GM19324 (cell line): ENCODE data around the gene SYCP3.

Experiments used
- ATAC-seq: cut with Tn5 transposase; IDR thresholded peaks from one replicate; pipeline ENCODE4 v1.9.1; 2021; ENCODE audit warnings: mild to moderate bottlenecking, moderate library complexity; ENCODE audit not compliant: unreplicated experiment, low FRiP score

The SYCP3 gene

DNA sequence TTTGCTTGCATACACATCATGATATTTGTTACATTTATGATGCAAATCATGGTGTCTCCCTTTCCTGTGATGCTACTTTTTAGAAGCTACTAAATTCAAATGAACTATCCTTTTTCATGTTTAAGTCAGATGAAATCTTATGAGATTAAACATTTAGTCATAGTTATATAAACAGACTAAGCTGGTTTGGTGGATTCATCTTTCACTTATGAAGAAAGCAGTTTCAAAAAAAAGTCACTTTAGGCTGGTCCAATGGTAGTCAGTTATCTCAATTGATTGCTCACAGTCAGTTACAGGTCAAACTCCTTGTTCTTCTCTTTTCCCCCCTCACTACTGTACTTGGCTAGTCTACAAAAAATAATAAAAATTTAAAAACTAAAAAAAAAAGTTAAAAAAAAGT is 19.7 kb downstream of the SYCP3 start:
- no peak for ATAC-seq

DNA sequence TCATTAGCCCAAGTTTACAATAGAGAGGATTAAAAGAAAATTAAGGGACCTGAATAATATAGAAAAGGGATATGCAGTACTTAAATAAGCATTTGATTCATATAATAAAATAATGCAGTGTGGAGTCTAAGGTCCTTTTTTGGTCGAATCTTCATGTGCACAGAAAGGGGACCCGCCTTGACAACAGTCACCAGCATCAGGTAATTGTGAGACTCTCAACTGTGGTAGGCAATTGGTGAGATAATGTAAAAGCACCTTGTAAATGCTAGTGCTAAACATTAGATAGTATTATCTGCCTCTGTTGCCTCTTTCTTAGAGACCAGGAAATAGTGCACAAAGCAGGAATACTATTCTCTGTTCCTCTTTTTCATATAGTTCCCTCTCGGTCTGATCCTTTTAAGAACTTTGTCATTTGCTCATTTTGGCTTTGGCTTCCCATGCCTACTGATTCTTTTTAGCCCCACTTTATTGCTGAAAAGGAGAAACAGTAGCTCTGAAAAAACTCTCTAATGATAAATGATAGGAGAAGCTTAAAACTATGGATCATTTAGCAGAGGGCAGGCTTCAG is 24.3 kb downstream of the SYCP3 start:
- ATAC-seq: no peak

DNA sequence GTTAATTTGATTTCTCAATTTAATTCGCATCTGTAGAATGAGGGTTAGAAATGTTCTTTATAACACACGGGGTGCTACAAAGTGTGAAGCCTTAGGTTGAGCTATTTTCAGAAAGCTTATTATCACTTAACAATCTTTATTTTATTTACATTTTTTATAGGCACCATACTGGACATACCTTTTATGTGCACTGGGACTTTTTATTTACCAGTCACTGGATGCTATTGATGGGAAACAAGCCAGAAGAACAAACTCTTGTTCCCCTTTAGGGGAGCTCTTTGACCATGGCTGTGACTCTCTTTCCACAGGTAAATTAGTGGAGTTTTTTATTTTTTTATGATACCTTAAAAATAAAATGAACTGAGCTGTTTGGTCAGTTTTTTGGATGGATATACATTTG is 25.3 kb downstream of the SYCP3 start:
- ATAC-seq: no peak

DNA sequence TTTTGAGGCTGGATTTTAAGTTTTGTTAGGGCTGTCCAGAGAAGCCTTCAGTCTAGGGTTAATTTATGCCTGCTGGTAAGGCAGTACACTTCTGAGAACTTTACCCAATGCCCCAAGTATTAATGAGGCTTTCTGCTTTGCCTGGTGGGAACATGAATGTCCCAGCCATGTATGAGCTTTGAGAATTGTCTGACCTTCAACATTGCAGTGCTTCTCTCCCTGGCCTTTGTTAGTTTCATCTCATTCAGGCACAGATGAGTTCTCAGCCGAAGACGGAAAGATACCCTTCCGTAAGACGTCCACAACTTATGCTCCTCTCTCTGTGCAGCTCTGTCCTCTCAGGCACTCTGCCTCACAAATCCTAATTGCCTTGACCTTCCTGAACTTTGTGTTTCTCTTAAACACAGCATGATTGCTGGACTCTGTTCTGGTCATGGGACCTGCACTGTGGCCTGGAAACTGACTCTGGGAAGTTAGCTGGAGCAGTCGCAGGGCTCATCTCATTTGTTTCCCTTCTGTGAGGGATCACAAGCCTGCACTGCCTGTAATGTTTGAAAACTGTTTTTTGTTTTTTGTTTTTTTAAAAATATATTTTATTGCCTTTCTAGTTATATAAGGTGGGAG is 26.1 kb downstream of the SYCP3 start:
- no peak for ATAC-seq

DNA sequence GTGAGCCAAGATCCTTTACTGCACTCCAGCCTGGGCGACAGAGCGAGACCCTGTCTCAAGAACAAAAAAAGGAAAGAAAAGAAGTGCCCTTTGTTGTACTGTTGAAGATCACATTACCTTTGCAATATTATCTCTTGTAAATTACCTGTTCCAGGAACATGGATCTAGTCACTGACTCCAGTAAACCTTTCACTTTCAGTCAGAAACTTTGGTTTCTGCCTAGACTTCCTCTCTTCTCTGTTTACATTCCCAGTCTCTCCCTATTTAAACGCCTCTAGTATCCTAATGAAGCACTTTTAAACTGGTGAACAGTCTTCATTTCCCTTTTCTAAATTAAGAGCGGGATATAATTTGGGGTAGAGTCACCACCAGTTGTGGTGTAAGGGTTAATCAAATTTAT is 29.0 kb downstream of the SYCP3 start:
- no peak for ATAC-seq

DNA sequence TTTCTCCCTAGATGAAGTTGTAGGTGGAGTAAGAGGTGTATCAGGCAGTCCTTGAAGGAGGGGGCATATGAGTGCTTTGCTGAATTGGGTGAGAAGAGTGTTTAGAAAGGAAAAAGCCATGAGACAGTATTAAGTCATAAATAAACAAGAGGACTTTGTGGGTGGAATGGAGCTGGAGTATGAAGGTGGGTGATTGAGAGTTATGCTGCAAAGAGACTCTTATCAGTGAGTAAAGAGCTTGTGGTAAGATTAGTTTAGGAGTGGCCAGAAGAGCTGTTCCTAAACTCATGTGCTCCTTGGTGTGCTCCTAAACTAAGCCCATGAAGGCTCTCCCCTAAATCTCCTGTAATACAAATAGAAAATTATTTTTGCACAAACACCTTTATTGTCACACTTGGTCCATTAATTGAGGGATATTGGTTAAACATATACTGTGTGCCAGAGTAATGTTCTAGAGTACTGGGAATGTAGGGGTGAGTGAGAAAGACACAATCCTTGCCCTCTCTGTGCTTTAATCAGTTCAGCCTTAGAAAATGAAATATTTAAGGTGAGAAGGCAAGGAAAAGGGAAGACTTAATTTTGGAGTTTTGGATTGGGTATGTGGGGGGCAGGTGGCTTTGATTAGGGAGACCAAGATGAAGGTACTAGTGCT is 32.0 kb downstream of the SYCP3 start:
- ATAC-seq: no peak

DNA sequence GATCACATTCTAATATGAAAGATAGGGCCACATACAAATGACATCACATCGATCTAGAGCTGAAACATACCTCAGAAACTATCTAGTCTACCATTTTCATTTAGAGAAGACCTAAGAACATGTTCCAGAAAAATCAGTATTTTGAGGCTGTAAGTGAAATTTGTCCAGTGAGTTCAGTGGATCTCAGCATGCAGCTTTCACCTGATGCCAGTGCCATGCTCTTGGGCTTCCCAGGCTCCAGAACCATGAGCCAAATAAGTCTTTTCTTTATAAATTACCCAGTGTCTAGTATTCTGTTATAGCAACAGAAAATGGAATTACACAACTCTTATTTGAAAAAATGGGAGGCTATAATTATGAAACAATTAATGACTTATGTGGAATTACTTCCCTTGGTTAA is 32.9 kb downstream of the SYCP3 start:
- no peak for ATAC-seq

DNA sequence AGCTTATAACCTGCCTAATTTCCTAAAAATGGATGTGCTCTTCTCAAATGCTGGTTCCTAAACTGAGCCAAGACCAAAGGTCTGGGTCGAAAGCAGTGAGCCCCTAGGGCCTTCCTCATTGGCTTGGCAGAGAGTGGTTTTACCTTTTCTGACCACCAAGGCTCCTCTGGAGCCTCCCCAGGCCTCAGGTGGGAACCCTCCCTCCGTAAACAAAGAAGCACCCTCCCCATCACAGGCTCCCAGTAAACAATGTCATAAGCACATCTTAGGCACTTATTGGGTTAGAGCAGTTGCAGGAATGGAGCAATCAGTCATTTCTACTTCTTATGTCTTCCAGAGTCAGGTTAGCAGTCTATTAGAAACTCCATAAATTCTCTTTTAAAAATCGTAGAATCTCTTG is 35.8 kb downstream of the SYCP3 start:
- ATAC-seq: no peak

DNA sequence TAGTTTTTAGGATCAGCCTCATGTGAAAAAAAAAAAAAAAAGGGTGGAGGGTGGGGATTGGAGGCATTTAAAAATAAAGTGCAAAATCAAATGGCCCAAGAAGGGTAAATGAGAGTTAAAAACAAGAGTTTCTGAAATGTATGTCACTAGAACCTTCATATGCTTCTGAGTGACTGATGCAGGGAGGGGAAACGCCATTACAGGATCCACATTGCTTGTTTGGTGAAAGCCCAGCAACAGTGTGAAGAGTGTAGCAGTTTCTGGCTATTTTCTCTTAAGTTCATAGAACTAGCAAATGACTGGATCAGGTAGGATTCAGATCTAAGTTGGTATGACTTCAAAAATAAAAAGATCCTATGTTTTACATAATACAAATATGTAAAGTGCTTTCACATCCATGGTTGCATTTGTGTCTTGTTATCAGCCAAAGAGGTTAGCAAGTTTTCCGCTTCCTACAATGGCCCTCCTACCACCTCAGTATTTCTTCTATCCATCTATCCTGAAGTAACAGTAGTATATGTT is 38.9 kb downstream of the SYCP3 start:
- ATAC-seq: no peak

DNA sequence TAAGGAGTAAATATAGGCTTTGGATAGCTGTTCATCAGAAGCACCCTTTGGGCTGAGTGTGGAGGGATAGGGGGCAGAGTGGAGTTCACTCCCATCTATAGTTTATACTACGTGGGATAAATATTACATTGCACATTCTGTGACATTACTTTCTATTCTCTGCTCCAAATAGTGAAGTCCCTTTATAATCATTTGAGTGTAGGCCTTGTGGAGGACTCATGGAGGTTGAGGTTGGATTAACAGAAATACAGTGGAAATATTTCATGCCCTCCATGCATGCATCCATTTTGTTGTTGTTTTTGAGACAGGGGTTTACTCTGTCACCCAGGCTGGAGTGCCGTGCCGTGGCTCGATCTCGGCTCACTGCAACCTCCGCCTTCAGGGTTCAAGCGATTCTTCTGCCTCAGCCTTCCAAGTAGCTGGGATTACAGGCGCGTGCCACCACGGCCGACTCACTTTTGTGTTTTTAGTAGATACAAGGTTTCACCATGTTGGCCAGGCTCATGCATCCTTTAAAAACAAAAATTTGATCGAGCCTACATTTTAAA is 40.4 kb downstream of the SYCP3 start:
- no peak for ATAC-seq

DNA sequence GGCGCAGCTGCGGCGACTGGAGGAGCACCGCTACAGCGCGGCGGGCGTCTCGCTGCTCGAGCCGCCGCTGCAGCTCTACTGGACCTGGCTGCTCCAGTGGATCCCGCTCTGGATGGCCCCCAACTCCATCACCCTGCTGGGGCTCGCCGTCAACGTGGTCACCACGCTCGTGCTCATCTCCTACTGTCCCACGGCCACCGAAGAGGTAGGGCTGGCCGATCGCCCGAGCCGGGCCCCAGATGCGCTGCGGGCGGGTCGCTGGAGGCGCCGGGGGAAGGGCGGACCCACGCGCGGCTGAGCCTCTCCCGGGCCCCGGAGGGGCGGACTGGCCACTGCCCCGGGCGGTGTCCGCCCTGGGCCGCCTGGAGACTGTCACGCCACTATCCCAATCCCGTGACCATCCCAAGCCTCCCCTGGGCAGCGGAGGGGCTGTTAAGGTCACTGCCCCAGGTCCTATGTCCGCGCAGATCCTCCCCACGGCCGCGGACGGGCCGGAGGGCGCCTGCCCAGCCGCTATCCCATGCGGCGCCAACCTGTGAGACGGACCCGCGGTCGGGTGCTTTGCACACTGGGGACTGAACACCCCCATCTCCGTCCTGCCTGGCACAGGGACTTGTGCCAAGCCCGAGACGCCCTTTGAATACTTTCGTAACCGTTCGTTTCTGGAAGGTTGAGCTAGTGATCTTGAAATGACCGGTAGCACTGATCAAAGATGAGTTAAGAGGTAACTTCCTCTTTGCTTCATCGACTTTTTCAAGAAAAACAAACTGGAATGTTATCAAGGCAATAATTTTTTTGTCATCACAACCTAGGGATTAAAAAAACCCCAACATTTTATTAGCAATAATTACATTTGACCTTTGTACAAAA is 41.1 kb downstream of the SYCP3 start:
- ATAC-seq: peak; percentile 33

DNA sequence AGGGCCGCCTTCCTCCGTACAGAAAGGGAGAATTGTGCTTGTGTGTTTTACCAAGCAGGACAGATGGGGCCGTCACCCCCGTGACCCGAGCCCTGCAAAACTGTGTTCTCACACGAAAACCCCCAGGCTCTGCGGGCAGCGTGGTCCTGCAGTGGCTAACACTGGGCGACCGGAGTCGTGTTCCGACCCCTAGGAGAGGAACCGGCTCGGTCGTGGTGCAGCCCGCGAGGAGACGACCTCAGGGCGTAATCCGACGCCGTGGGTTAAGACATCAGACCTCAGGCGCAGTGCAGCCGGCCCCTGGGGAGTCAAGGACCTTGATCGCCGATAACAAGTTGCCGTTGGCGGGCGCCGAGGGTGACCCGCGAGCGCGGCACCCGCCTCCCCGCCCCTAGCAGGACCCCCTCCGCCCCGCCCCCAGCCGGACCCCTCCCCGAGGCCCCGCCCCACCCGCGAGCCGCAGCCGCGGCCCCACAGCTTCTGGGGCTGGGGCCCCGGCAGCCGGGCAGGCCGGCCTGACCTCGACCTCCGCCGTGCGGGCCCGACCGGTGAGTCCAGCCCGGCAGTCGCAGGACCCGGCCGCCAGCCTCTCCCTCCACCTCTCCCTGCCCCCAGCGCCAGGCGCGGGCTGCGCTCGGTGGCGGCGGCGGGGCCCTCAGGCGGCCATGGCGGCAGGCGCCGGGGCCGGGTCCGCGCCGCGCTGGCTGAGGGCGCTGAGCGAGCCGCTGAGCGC is 41.9 kb downstream of the SYCP3 start, which contains the start of gene CHPT1:
Gene CHPT1 (plus strand): TSS at position 444 of the 733 bp plus-strand sequence. CDS start 222 bp downstream, at position 666.
- ATAC-seq: peak; percentile 75

DNA sequence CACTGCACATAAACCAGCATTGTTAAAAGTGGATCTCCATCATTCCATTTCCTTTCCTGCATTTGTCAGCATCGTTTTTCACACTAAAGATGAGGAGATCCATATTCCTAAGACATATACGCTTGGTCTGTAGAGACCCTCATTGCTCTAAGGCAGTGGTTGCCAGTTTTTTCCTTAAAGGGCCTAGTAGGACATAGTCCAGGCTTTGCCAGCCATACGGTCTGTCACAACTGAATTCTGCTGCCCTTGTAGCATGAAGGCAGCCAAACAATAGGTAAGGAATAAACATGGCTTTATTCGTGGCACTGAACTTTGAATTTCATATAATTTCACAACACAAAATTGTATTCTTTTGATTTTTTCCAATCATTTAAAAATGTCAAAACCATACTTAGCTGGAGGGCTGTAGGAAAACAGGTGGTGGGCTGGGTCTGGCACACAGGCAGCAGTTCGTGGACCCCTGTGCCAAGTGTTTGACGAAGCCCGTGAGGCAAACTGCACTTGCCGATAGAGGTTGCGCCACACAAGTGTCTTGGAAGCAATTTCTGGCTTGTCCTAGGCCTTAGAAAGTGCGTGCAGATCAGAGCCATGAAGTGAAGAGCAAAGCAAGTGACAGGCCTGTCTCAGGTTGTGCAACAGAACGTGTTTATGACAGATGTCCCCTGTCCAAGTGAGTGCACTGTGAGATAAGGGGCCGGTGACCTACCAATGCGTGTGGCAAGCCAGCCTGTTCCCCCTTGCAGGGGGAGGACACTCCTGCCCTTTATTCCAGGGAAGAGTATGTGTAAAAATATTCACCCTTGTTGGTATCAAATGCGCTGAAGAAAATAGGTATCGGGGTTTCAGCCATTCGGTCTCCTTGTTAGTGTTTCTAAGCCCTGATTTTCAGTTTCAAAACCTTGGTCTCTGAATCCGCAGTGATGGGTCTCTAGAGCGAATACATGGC is 42.7 kb downstream of the SYCP3 start:
- ATAC-seq: no peak

DNA sequence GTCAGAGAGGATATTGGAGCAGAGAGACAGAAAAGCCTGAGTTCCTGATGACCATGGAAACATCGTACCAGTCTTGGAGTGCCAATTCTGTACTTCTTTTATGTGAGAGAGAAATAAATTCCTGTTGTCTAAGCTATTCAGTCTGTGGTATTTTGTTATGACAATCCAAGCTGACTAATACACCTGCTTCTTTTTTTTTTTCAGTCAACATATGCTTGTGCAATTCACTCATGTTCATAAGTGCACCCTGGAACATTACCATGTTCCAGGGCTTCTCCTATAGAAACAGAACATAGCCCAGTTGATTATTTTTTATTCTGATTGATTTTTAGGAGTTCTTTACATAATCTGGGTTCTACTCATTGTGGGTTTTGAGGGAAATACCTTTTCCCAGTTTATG is 43.6 kb downstream of the SYCP3 start:
- ATAC-seq: no peak

DNA sequence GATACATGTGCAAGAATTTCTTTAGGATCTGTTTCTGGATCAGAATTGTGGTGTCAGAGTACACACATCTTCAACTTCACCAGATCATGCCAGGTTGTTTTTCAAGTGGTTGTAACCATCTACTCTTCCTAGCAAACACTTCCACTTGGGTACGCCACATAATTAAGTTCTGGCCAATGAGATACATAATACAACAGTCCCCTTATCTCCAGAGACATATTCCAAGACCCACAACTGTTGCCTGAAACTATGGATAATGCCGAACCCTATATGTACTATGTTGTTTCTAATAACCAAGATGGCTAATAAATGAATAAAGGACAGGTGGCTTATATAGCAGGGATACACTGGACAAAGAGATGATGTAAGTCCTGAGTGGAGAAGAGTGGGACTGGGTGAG is 44.3 kb downstream of the SYCP3 start:
- no peak for ATAC-seq

DNA sequence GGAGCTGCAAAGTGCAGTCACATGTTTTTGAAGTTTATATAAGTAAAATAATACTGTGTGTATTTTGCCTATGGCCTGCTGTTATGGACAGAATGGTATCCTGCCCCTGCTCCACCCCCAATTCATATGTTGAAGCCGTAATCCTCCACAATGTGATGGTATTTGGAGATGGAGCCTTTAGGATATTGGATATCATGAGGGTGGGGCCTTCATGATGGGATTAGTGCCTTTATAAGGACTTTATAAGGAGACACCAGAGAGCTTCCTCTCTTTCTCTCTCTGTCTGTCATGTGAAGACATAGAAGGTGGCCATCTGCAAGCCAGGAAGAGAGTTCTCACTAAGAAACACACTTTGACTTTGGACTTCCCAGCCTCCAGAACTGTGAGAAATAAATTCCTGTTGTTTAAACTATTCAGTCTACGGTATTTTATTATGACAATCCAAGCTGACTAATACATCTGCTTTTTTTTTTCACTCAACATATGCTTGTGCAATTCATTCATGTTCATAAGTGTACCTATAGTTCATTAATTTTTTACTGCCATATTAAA is 44.9 kb downstream of the SYCP3 start:
- ATAC-seq: no peak

DNA sequence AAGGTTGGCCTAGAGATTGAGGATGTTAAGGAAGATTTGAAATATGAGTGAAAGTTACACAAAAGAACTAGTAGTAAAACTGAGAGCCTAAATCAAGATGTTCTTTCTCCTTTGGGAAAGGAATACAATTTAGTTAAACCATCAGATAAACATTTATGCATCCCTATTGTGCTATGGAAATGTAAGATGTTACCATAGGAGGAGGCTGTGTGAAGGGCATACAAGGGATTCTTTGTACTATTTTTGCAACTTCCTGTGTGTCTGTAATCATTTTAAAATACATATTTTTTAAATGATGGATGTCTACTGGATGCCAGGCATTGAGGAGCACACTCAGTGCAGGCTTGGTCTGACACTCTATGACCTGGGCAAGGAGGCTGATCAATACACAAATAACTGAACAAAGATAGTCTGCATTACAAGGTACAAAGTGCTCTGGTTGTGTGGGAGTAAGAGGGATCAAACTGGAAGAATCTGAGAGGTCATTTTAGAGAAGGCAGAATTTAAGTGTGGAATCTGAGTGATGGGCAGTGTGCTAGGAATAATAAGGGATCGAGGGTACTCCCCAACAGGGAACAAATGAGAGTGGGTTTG is 47.7 kb downstream of the SYCP3 start:
- ATAC-seq: no peak

DNA sequence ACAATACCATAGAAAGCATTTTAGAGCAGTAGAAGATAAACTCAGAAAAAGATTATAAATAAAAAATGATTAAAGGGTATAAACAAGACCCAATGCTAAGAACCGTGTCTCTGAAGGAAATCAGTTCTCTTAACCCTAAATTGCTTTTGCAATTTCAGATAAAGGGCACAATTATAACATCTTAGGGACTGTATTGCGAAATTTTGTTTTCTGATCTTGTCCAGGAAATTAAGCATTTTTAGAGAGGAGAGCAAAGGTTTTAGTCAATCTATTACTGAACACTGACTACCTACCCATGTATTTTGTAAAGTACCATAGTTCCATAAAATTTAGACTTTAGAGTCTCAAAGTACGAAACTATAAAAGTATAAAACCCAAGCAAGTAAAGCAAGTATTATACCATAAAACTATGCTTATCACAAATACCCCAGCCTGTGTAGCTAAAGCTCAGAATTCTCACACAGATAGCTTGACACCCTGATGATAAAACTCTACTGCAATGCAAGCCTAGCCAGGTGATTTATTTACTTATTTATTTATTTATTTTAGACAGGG is 48.6 kb downstream of the SYCP3 start:
- ATAC-seq: no peak
